GM23338 (cell line): Measurements from ENCODE around the gene WDR1. TPM values are rescaled to one million over a fixed set of nuclear protein-coding genes. Genes with fewer than 3 reads are reported as not detected.

Experiments
- ATAC-seq: fragments of 200-7000 bp; cut with Tn5 transposase; 3 replicates; pipeline ENCODE4 v1.9.1; 2020
- DNase-seq: peaks from one replicate; pipeline ENCODE4 v3.0.0-alpha.2; 2015; ENCODE audit warnings: low spot score
- H2AFZ ChIP-seq: fragments of 200-600 bp; sonication (generic); 2 replicates; pipeline ENCODE4 v1.8.0; 2016; ENCODE audit warnings: antibody characterized with exemption, mild to moderate bottlenecking, moderate library complexity
- H3F3A ChIP-seq: fragments of 200-600 bp; sonication (generic); replicated peaks from 2 replicates; pipeline ENCODE4 v1.8.0; 2017; ENCODE audit warnings: antibody characterized with exemption, mixed run types, low read depth
- H3K27ac ChIP-seq: fragments of 200-600 bp; sonication (generic); 2 replicates; pipeline ENCODE4 v1.6.1; 2016; ENCODE audit warnings: low read depth
- H3K27me3 ChIP-seq: fragments of 200-600 bp; sonication (generic); 2 replicates; pipeline ENCODE4 v1.8.0; 2016; ENCODE audit warnings: mild to moderate bottlenecking, mixed run types, moderate library complexity; ENCODE audit not compliant: insufficient read depth
- H3K36me3 ChIP-seq: fragments of 200-600 bp; sonication (generic); 2 replicates; pipeline ENCODE4 v1.8.0; 2016; ENCODE audit warnings: mild to moderate bottlenecking; ENCODE audit not compliant: insufficient read depth
- H3K4me1 ChIP-seq: fragments of 200-600 bp; sonication (generic); 2 replicates; pipeline ENCODE4 v1.8.0; 2016; ENCODE audit warnings: mild to moderate bottlenecking, moderate library complexity; ENCODE audit not compliant: insufficient read depth
- H3K4me2 ChIP-seq: fragments of 200-600 bp; sonication (generic); 2 replicates; pipeline ENCODE4 v1.7.1; 2017; ENCODE audit warnings: mixed run types
- H3K4me3 ChIP-seq: fragments of 200-600 bp; sonication (generic); 2 replicates; pipeline ENCODE4 v1.6.1; 2016; ENCODE audit warnings: mixed run types
- H3K79me2 ChIP-seq: fragments of 200-600 bp; sonication (generic); replicated peaks from 2 replicates; pipeline ENCODE4 v1.8.0; 2017; ENCODE audit warnings: mild to moderate bottlenecking; ENCODE audit not compliant: insufficient read depth
- H3K9me2 ChIP-seq: fragments of 200-600 bp; sonication (generic); 2 replicates; pipeline ENCODE4 v1.8.0; 2017; ENCODE audit not compliant: insufficient read depth
- H4K20me1 ChIP-seq: fragments of 200-600 bp; sonication (generic); replicated peaks from 2 replicates; pipeline ENCODE4 v1.8.0; 2017; ENCODE audit warnings: mild to moderate bottlenecking; ENCODE audit not compliant: insufficient read depth
- H3K27ac Mint-ChIP-seq: 2 replicates; pipeline ENCODE4 v1.8.0; 2020; ENCODE audit warnings: inconsistent platforms, mild to moderate bottlenecking, moderate library complexity, mixed read lengths
- H3K27me3 Mint-ChIP-seq: 3 replicates; pipeline ENCODE4 v1.8.0; 2022; ENCODE audit warnings: low read depth, mild to moderate bottlenecking, moderate library complexity, mixed read lengths, inconsistent platforms; ENCODE audit not compliant: insufficient read depth, poor library complexity
- H3K36me3 Mint-ChIP-seq: 3 replicates; pipeline ENCODE4 v1.8.0; 2021; ENCODE audit warnings: low read depth, mild to moderate bottlenecking, inconsistent platforms, moderate library complexity, mixed read lengths
- H3K4me1 Mint-ChIP-seq: 3 replicates; pipeline ENCODE4 v1.8.0; 2020; ENCODE audit warnings: mild to moderate bottlenecking, inconsistent platforms, mixed read lengths
- H3K4me3 Mint-ChIP-seq: 3 replicates; pipeline ENCODE4 v1.8.0; 2021; ENCODE audit warnings: moderate library complexity, mild to moderate bottlenecking, inconsistent platforms, mixed read lengths
- H3K9me3 Mint-ChIP-seq: 3 replicates; pipeline ENCODE4 v1.8.0; 2020; ENCODE audit warnings: moderate library complexity, mild to moderate bottlenecking, inconsistent platforms, mixed read lengths
- CREB1 ChIP-seq: fragments of 250-450 bp; sonication (Bioruptor Pico); IDR thresholded peaks from 2 replicates; pipeline ENCODE4 v1.5.0; 2020; ENCODE audit warnings: low read depth, mild to moderate bottlenecking, moderate library complexity
- EZH2 ChIP-seq: fragments of 200-600 bp; sonication (generic); IDR thresholded peaks from one replicate; pipeline ENCODE4 v1.8.0; 2017; ENCODE audit warnings: antibody characterized with exemption, mild to moderate bottlenecking, low read depth; ENCODE audit not compliant: unreplicated experiment
- EZH2phosphoT487 ChIP-seq: fragments of 200-600 bp; sonication (generic); IDR thresholded peaks from one replicate; pipeline ENCODE4 v1.8.1; 2018; ENCODE audit warnings: antibody characterized with exemption; ENCODE audit not compliant: unreplicated experiment
- JUNB ChIP-seq: IDR thresholded peaks from one replicate; pipeline ENCODE4 v1.6.1; 2016; ENCODE audit warnings: antibody characterized with exemption; ENCODE audit not compliant: unreplicated experiment
- NANOG ChIP-seq: IDR thresholded peaks from 2 replicates; pipeline ENCODE4 v1.6.1; 2016; ENCODE audit warnings: antibody characterized with exemption, borderline replicate concordance
- POLR2AphosphoS5 ChIP-seq: IDR thresholded peaks from 2 replicates; pipeline ENCODE4 v1.6.1; 2016; ENCODE audit warnings: antibody characterized with exemption, low read depth
- STAT1 ChIP-seq: IDR thresholded peaks from one replicate; pipeline ENCODE4 v1.6.1; 2016; ENCODE audit warnings: antibody characterized with exemption; ENCODE audit not compliant: unreplicated experiment
- ZNF114 ChIP-seq: fragments of 250-450 bp; sonication (Bioruptor Pico); IDR thresholded peaks from 2 replicates; pipeline ENCODE4 v1.5.0; 2020; ENCODE audit warnings: mild to moderate bottlenecking, moderate library complexity
- ZNF331 ChIP-seq: fragments of 250-450 bp; sonication (Bioruptor Pico); IDR thresholded peaks from 2 replicates; pipeline ENCODE4 v1.5.0; 2020; ENCODE audit warnings: low read depth, mild to moderate bottlenecking, moderate library complexity
- polyA plus RNA-seq: library from polyadenylated mRNA; unstranded; fragments of >200 nt; fragmentation: Nextera tagmentation; extraction: Ambion mirVana; gene quantifications from 2 replicates; pipeline ENCODE4 v1.2.1, GENCODE V29; 2016
- total RNA-seq: library from RNA; depleted of rRNA; stranded (reverse); fragments of >200 nt; shearing (Covaris generic); gene quantifications from 2 replicates; pipeline ENCODE4 v1.2.3, GENCODE V29; 2014
- TF ChIP-seq, protein P1 (sequence below): IDR thresholded peaks from one replicate; pipeline ENCODE4 v1.6.1; 2018; ENCODE audit warnings: antibody characterized with exemption; ENCODE audit not compliant: unreplicated experiment
- TF ChIP-seq, protein P2 (sequence below): fragments of 250-450 bp; sonication (Bioruptor Pico); IDR thresholded peaks from 2 replicates; pipeline ENCODE4 v1.5.0; 2020; ENCODE audit warnings: mild to moderate bottlenecking, moderate library complexity
- TF ChIP-seq, protein P3 (sequence below), 2 experiments: fragments of 200-600 bp in 1 of 2; sonication (generic) in 1 of 2; conservative IDR thresholded peaks; 2 replicates each; pipeline versions ENCODE4 v1.5.1 to v1.6.1; 2016 to 2017; ENCODE audit warnings: antibody characterized with exemption in 2 of 2, low read depth in 2 of 2, mild to moderate bottlenecking in 2 of 2, moderate library complexity in 1 of 2
- TF ChIP-seq, protein P4 (sequence below): IDR thresholded peaks from 2 replicates; pipeline ENCODE4 v1.6.1; 2016; ENCODE audit warnings: antibody characterized with exemption

Gene WDR1
- total and polyA plus RNA-seq, 2 experiments from 2014 or later: 93.2 to 248 TPM

DNA sequence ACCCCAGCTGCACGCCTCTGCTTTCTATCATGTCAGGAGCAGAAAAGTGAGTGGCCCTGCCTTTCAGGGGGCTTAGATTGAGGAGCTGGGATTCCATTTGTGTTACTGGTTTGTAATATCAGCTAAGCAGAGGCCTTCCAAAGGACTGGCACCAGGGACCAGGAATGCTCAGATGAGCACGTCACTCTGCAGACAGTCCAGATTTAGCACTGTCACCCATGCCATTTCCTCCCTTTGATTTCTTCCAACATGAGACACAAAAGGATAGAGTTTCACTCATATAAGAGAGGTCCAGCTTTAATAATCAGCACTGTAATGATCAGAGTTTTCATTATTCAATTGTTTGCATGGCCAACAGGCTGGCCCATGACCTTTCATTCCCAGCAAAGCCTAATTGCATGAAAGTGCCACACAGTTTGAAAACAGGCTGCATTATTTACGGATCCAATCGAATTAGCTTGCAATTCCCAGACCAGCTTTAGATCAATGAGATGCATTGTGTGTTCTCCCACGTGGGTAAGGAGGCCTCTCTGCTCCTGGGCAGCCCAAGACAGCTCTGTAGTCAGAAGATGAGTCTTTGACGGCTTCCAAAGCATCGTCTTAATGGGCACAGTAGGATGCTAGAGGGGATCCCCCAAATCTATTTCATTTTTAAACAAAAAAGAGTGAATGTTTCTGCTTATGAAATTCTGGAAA is 85.5 kb downstream of the WDR1 start:
- Histone ChIP-seq H3K4me1 (no peaks in the 10 kb centered on the region), H4K20me1 (no peaks in the 10 kb centered on the region), H3K79me2 (no peaks in the 10 kb centered on the region), H3K27me3 (no peaks in the 10 kb centered on the region), H3K36me3 (no peaks in the 10 kb centered on the region), H3K4me3 (no peak overlapping the region), H2AFZ (no peak overlapping the region), H3K9me2 (no peaks in the 10 kb centered on the region), H3F3A (no peaks in the 10 kb centered on the region), H3K27ac (no peak overlapping the region), H3K4me2 (no peak overlapping the region)
- H3K27me3 Mint-ChIP-seq: no peaks in the 10 kb centered on the region
- H3K9me3 Mint-ChIP-seq: no peaks in the 10 kb centered on the region
- DNase-seq: no peak
- H3K4me3 Mint-ChIP-seq: no peak overlapping the region
- TF ChIP-seq, protein P1, sequence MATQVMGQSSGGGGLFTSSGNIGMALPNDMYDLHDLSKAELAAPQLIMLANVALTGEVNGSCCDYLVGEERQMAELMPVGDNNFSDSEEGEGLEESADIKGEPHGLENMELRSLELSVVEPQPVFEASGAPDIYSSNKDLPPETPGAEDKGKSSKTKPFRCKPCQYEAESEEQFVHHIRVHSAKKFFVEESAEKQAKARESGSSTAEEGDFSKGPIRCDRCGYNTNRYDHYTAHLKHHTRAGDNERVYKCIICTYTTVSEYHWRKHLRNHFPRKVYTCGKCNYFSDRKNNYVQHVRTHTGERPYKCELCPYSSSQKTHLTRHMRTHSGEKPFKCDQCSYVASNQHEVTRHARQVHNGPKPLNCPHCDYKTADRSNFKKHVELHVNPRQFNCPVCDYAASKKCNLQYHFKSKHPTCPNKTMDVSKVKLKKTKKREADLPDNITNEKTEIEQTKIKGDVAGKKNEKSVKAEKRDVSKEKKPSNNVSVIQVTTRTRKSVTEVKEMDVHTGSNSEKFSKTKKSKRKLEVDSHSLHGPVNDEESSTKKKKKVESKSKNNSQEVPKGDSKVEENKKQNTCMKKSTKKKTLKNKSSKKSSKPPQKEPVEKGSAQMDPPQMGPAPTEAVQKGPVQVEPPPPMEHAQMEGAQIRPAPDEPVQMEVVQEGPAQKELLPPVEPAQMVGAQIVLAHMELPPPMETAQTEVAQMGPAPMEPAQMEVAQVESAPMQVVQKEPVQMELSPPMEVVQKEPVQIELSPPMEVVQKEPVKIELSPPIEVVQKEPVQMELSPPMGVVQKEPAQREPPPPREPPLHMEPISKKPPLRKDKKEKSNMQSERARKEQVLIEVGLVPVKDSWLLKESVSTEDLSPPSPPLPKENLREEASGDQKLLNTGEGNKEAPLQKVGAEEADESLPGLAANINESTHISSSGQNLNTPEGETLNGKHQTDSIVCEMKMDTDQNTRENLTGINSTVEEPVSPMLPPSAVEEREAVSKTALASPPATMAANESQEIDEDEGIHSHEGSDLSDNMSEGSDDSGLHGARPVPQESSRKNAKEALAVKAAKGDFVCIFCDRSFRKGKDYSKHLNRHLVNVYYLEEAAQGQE: no peak
- TF ChIP-seq CREB1: no peak
- TF ChIP-seq STAT1: no peak
- TF ChIP-seq, protein P2, sequence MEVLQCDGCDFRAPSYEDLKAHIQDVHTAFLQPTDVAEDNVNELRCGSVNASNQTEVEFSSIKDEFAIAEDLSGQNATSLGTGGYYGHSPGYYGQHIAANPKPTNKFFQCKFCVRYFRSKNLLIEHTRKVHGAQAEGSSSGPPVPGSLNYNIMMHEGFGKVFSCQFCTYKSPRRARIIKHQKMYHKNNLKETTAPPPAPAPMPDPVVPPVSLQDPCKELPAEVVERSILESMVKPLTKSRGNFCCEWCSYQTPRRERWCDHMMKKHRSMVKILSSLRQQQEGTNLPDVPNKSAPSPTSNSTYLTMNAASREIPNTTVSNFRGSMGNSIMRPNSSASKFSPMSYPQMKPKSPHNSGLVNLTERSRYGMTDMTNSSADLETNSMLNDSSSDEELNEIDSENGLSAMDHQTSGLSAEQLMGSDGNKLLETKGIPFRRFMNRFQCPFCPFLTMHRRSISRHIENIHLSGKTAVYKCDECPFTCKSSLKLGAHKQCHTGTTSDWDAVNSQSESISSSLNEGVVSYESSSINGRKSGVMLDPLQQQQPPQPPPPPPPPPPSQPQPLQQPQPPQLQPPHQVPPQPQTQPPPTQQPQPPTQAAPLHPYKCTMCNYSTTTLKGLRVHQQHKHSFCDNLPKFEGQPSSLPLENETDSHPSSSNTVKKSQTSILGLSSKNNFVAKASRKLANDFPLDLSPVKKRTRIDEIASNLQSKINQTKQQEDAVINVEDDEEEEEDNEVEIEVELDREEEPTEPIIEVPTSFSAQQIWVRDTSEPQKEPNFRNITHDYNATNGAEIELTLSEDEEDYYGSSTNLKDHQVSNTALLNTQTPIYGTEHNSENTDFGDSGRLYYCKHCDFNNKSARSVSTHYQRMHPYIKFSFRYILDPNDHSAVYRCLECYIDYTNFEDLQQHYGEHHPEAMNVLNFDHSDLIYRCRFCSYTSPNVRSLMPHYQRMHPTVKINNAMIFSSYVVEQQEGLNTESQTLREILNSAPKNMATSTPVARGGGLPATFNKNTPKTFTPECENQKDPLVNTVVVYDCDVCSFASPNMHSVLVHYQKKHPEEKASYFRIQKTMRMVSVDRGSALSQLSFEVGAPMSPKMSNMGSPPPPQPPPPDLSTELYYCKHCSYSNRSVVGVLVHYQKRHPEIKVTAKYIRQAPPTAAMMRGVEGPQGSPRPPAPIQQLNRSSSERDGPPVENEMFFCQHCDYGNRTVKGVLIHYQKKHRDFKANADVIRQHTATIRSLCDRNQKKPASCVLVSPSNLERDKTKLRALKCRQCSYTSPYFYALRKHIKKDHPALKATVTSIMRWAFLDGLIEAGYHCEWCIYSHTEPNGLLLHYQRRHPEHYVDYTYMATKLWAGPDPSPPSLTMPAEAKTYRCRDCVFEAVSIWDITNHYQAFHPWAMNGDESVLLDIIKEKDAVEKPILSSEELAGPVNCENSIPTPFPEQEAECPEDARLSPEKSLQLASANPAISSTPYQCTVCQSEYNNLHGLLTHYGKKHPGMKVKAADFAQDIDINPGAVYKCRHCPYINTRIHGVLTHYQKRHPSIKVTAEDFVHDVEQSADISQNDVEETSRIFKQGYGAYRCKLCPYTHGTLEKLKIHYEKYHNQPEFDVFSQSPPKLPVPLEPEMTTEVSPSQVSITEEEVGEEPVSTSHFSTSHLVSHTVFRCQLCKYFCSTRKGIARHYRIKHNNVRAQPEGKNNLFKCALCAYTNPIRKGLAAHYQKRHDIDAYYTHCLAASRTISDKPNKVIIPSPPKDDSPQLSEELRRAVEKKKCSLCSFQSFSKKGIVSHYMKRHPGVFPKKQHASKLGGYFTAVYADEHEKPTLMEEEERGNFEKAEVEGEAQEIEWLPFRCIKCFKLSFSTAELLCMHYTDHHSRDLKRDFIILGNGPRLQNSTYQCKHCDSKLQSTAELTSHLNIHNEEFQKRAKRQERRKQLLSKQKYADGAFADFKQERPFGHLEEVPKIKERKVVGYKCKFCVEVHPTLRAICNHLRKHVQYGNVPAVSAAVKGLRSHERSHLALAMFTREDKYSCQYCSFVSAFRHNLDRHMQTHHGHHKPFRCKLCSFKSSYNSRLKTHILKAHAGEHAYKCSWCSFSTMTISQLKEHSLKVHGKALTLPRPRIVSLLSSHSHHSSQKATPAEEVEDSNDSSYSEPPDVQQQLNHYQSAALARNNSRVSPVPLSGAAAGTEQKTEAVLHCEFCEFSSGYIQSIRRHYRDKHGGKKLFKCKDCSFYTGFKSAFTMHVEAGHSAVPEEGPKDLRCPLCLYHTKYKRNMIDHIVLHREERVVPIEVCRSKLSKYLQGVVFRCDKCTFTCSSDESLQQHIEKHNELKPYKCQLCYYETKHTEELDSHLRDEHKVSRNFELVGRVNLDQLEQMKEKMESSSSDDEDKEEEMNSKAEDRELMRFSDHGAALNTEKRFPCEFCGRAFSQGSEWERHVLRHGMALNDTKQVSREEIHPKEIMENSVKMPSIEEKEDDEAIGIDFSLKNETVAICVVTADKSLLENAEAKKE (CRISPR knock-in tag): no peak
- no peak for TF ChIP-seq EZH2phosphoT487
- TF ChIP-seq EZH2: no peak
- TF ChIP-seq ZNF331 (CRISPR knock-in tag): no peak
- no peak for TF ChIP-seq NANOG
- no peak for TF ChIP-seq POLR2AphosphoS5
- TF ChIP-seq JUNB: no peak
- TF ChIP-seq ZNF114 (CRISPR knock-in tag): no peak
- TF ChIP-seq, protein P3, sequence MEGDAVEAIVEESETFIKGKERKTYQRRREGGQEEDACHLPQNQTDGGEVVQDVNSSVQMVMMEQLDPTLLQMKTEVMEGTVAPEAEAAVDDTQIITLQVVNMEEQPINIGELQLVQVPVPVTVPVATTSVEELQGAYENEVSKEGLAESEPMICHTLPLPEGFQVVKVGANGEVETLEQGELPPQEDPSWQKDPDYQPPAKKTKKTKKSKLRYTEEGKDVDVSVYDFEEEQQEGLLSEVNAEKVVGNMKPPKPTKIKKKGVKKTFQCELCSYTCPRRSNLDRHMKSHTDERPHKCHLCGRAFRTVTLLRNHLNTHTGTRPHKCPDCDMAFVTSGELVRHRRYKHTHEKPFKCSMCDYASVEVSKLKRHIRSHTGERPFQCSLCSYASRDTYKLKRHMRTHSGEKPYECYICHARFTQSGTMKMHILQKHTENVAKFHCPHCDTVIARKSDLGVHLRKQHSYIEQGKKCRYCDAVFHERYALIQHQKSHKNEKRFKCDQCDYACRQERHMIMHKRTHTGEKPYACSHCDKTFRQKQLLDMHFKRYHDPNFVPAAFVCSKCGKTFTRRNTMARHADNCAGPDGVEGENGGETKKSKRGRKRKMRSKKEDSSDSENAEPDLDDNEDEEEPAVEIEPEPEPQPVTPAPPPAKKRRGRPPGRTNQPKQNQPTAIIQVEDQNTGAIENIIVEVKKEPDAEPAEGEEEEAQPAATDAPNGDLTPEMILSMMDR (conservative IDR thresholded peaks at IDR 0.05; ENCODE audit: low read depth in 2 of 2): no peak
- TF ChIP-seq, protein P4, sequence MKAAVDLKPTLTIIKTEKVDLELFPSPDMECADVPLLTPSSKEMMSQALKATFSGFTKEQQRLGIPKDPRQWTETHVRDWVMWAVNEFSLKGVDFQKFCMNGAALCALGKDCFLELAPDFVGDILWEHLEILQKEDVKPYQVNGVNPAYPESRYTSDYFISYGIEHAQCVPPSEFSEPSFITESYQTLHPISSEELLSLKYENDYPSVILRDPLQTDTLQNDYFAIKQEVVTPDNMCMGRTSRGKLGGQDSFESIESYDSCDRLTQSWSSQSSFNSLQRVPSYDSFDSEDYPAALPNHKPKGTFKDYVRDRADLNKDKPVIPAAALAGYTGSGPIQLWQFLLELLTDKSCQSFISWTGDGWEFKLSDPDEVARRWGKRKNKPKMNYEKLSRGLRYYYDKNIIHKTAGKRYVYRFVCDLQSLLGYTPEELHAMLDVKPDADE: no peak
- peaks cover 5% of the 10 kb centered on the region for H3K4me1 Mint-ChIP-seq
- no peak for ATAC-seq
- H3K36me3 Mint-ChIP-seq: no peaks in the 10 kb centered on the region
- no peak overlapping the region for H3K27ac Mint-ChIP-seq
